ENCODE measurements around the gene ZNF664. TPM values are rescaled to one million over a fixed set of nuclear protein-coding genes. Genes with fewer than 3 reads are reported as not detected.

Gene ZNF664
- total RNA-seq, 1 donor from 2014 or later, result 134 TPM

GRCh38 chr12:123952037-123952436, 21.0 kb upstream of the ZNF664 start:
- H3K9me3 Mint-ChIP-seq (ENCODE audit: unreplicated experiment), result no peaks in the 10 kb centered on the region
- peaks cover 34% of the 10 kb centered on the region for H3K4me1 Mint-ChIP-seq (ENCODE audit: unreplicated experiment)
- H3K36me3 Mint-ChIP-seq (ENCODE audit: unreplicated experiment), result peaks cover 11% of the 10 kb centered on the region
- no peaks in the 10 kb centered on the region for H3K27me3 Mint-ChIP-seq (ENCODE audit: unreplicated experiment)
- H3K27ac Mint-ChIP-seq (ENCODE audit: unreplicated experiment), result peak overlapping the region; percentile 27
- no peak for DNase-seq (ENCODE audit: extremely low spot score, unreplicated experiment)
- TF ChIP-seq CTCF (IDR thresholded peaks at IDR 0.05), result no peak
- no peak overlapping the region for H3K4me3 Mint-ChIP-seq (ENCODE audit: unreplicated experiment)

GRCh38 chr12:123954647-123955350, 18.2 kb upstream of the ZNF664 start:
- TF ChIP-seq CTCF (IDR thresholded peaks at IDR 0.05), result no peak
- Mint-ChIP-seq H3K27me3 (ENCODE audit: unreplicated experiment) (no peaks in the 10 kb centered on the region), H3K9me3 (ENCODE audit: unreplicated experiment) (no peaks in the 10 kb centered on the region), H3K36me3 (ENCODE audit: unreplicated experiment) (peaks cover 9% of the 10 kb centered on the region), H3K4me3 (ENCODE audit: unreplicated experiment) (no peak overlapping the region), H3K4me1 (ENCODE audit: unreplicated experiment) (peaks cover 19% of the 10 kb centered on the region), H3K27ac (ENCODE audit: unreplicated experiment) (no peak overlapping the region)
- no peak for DNase-seq (ENCODE audit: extremely low spot score, unreplicated experiment)

- Mint-ChIP-seq H3K9me3 (ENCODE audit: unreplicated experiment) (no peaks in the 10 kb centered on the region), H3K4me3 (ENCODE audit: unreplicated experiment) (no peak overlapping the region), H3K27me3 (ENCODE audit: unreplicated experiment) (no peaks in the 10 kb centered on the region), H3K36me3 (ENCODE audit: unreplicated experiment) (peaks cover 7% of the 10 kb centered on the region), H3K27ac (ENCODE audit: unreplicated experiment) (no peak overlapping the region), H3K4me1 (ENCODE audit: unreplicated experiment) (peaks cover 24% of the 10 kb centered on the region)
- no peak for DNase-seq (ENCODE audit: extremely low spot score, unreplicated experiment)
- TF ChIP-seq CTCF (IDR thresholded peaks at IDR 0.05), result no peak
Measured at GRCh38 chr12:123956249-123956648, 16.8 kb upstream of the ZNF664 start.

GRCh38 chr12:123957196-123957595, 15.8 kb upstream of the ZNF664 start:
- no peak overlapping the region for H3K27ac Mint-ChIP-seq (ENCODE audit: unreplicated experiment)
- H3K27me3 Mint-ChIP-seq (ENCODE audit: unreplicated experiment), result no peaks in the 10 kb centered on the region
- H3K4me1 Mint-ChIP-seq (ENCODE audit: unreplicated experiment), result peaks cover 17% of the 10 kb centered on the region
- H3K36me3 Mint-ChIP-seq (ENCODE audit: unreplicated experiment), result peaks cover 7% of the 10 kb centered on the region
- TF ChIP-seq CTCF (IDR thresholded peaks at IDR 0.05), result no peak
- H3K9me3 Mint-ChIP-seq (ENCODE audit: unreplicated experiment), result no peaks in the 10 kb centered on the region
- DNase-seq (ENCODE audit: extremely low spot score, unreplicated experiment), result no peak
- no peak overlapping the region for H3K4me3 Mint-ChIP-seq (ENCODE audit: unreplicated experiment)

GRCh38 chr12:123958462-123958861, 14.6 kb upstream of the ZNF664 start:
- peaks cover 7% of the 10 kb centered on the region for H3K36me3 Mint-ChIP-seq (ENCODE audit: unreplicated experiment)
- H3K27me3 Mint-ChIP-seq (ENCODE audit: unreplicated experiment), result no peaks in the 10 kb centered on the region
- H3K9me3 Mint-ChIP-seq (ENCODE audit: unreplicated experiment), result no peaks in the 10 kb centered on the region
- H3K4me3 Mint-ChIP-seq (ENCODE audit: unreplicated experiment), result no peak overlapping the region
- H3K4me1 Mint-ChIP-seq (ENCODE audit: unreplicated experiment), result peaks cover 20% of the 10 kb centered on the region
- TF ChIP-seq CTCF (IDR thresholded peaks at IDR 0.05), result no peak
- H3K27ac Mint-ChIP-seq (ENCODE audit: unreplicated experiment), result no peak overlapping the region
- no peak for DNase-seq (ENCODE audit: extremely low spot score, unreplicated experiment)

Measured in osteocyte (in vitro differentiated cells).